ENCODE data around the gene ATG16L1.

DNA sequence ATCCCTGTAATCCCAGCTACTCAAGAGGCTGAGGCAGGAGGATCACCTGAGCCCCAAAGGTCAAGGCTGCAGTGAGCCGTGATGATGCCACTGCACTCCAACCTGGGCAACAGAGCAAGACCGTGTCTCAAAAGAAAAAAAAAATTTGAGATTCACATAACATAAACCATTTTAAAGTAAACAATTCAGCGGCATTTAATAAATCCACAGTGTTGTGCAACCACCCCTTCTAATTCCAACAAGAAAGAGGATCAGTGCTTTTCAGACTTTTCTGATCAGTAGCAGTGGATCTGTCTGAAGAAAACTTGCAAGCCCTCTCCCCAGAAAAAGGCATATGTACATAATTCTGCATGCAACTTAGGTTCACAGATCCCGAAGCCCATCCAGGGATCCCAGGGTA is 48.9 kb downstream of the ATG16L1 start:
- TF ChIP-seq, protein P1, sequence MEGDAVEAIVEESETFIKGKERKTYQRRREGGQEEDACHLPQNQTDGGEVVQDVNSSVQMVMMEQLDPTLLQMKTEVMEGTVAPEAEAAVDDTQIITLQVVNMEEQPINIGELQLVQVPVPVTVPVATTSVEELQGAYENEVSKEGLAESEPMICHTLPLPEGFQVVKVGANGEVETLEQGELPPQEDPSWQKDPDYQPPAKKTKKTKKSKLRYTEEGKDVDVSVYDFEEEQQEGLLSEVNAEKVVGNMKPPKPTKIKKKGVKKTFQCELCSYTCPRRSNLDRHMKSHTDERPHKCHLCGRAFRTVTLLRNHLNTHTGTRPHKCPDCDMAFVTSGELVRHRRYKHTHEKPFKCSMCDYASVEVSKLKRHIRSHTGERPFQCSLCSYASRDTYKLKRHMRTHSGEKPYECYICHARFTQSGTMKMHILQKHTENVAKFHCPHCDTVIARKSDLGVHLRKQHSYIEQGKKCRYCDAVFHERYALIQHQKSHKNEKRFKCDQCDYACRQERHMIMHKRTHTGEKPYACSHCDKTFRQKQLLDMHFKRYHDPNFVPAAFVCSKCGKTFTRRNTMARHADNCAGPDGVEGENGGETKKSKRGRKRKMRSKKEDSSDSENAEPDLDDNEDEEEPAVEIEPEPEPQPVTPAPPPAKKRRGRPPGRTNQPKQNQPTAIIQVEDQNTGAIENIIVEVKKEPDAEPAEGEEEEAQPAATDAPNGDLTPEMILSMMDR (IDR thresholded peaks at IDR 0.05) = no peak
- TF ChIP-seq, protein P2, sequence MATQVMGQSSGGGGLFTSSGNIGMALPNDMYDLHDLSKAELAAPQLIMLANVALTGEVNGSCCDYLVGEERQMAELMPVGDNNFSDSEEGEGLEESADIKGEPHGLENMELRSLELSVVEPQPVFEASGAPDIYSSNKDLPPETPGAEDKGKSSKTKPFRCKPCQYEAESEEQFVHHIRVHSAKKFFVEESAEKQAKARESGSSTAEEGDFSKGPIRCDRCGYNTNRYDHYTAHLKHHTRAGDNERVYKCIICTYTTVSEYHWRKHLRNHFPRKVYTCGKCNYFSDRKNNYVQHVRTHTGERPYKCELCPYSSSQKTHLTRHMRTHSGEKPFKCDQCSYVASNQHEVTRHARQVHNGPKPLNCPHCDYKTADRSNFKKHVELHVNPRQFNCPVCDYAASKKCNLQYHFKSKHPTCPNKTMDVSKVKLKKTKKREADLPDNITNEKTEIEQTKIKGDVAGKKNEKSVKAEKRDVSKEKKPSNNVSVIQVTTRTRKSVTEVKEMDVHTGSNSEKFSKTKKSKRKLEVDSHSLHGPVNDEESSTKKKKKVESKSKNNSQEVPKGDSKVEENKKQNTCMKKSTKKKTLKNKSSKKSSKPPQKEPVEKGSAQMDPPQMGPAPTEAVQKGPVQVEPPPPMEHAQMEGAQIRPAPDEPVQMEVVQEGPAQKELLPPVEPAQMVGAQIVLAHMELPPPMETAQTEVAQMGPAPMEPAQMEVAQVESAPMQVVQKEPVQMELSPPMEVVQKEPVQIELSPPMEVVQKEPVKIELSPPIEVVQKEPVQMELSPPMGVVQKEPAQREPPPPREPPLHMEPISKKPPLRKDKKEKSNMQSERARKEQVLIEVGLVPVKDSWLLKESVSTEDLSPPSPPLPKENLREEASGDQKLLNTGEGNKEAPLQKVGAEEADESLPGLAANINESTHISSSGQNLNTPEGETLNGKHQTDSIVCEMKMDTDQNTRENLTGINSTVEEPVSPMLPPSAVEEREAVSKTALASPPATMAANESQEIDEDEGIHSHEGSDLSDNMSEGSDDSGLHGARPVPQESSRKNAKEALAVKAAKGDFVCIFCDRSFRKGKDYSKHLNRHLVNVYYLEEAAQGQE (IDR thresholded peaks at IDR 0.05; ENCODE audit: insufficient read depth in 1 of 2, low read depth in 2 of 2, low read length in 1 of 2) = no peak
- TF ChIP-seq POLR2AphosphoS5 (IDR thresholded peaks at IDR 0.05; ENCODE audit: low read depth, low read length) (no peak), SIN3A (IDR thresholded peaks at IDR 0.05; ENCODE audit: borderline replicate concordance, insufficient read depth, low read depth, low read length) (no peak), TCF7L2 (IDR thresholded peaks at IDR 0.05; ENCODE audit: low read depth, low read length) (no peak)
